Fibroblast of the aortic adventitia (primary cell): ENCODE data around the gene ABCC3. TPM values are rescaled to one million over a fixed set of nuclear protein-coding genes. Genes with fewer than 3 reads are reported as not detected.

Source experiments
- DNase-seq: peaks from one replicate; pipeline ENCODE4 v3.0.0-alpha.2; 2010; ENCODE audit warnings: low read depth
- H3K4me3 ChIP-seq: 2 replicates; pipeline ENCODE4 v1.5.1; 2011; ENCODE audit warnings: low read depth, mild to moderate bottlenecking, control low read depth, low read length, moderate library complexity
- CTCF ChIP-seq: IDR thresholded peaks from 2 replicates; pipeline ENCODE4 v1.5.1; 2011; ENCODE audit warnings: mild to moderate bottlenecking, low read length, control low read depth, inconsistent platforms; ENCODE audit not compliant: insufficient read depth
- total RNA-seq: library from RNA; depleted of rRNA; stranded (reverse); fragments of >200 nt; gene quantifications from 2 replicates; pipeline ENCODE4 v1.2.3, GENCODE V29; 2012; ENCODE audit warnings: low replicate concordance

ABCC3 gene
- total RNA-seq, 1 donor: 12.5 TPM

DNA sequence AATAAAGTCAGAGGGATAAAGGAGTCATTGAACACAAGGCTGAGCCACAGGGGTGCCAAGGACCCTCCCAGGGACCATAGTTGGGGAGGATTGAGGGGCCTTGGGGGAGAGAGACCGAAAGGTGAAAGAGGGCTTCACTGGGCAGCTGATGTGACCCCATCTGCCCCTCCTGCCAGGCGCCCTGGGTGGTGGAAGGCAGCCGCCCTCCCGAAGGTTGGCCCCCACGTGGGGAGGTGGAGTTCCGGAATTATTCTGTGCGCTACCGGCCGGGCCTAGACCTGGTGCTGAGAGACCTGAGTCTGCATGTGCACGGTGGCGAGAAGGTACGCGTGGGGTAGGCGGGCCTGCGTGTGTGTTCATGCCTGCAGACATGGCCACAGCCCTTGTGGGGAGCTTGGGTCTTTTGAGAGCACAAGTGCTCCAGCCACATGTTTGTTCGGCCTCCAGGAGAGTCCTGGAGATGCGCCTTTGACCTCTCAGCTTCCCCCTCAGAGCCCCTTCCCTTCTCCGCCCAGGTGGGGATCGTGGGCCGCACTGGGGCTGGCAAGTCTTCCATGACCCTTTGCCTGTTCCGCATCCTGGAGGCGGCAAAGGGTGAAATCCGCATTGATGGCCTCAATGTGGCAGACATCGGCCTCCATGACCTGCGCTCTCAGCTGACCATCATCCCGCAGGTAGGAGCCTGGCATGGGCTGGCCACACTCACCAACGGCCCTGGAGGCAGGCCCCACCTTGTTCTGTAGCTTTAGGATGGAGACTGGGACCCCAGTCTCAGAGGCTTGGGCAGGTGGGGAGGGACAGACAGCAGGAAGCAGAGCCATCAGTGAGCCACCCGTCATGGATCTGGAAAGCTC, 49.0 kb downstream of the ABCC3 start:
- DNase-seq: no peak
- no peak overlapping the region for H3K4me3 ChIP-seq
- no peak for TF ChIP-seq CTCF

GRCh38 chr17:50684288-50684611, 49.6 kb downstream of the ABCC3 start:
- no peak for TF ChIP-seq CTCF
- no peak overlapping the region for H3K4me3 ChIP-seq
- DNase-seq: no peak

DNA sequence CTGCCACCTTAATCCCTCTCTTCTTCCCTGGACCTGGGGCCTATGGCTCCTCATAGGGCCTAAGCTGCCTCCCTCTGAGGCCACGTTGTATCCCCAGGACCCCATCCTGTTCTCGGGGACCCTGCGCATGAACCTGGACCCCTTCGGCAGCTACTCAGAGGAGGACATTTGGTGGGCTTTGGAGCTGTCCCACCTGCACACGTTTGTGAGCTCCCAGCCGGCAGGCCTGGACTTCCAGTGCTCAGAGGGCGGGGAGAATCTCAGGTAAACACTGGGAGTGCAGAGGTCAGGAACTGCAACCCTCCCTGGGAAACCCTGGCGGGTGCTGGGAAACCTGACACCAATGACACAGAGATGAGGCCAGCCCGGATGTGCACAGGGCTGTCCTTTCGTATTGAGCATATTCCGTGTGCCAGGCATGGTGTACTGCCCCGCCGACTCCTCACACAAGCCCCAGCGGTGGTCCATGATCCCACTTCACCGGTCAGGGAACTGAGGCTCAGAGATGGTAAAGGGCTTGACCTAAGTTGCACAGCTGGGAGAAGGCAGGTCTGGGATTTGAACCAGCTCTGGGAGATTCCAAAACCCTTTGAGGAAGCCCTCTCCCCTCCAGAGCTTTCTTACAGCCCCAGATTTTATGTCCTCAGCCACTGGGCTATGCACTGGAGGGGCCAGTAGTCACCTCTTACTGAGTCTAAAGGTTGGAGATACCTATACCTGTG, 50.1 kb downstream of the ABCC3 start:
- DNase-seq: no peak
- no peak overlapping the region for H3K4me3 ChIP-seq
- TF ChIP-seq CTCF: no peak

DNA sequence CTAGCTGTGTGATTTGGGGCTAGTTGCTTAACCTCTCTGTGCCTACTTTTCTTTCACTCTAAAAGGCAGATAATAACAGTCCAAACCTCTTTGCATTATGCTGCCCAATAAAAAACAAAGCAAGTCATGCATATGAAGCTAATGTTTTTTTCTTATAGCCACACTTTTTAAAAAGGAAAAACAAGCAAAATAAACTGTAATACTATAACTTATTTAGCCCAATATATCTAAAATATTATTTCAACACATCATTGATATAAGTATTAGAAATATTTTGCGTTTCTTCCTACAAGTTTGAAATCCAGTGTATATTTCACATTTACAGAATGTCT, 50.6 kb downstream of the ABCC3 start:
- no peak for TF ChIP-seq CTCF
- no peak for DNase-seq

GRCh38 chr17:50685691-50686493, 51.2 kb downstream of the ABCC3 start:
- no peak for DNase-seq
- no peak for TF ChIP-seq CTCF
- no peak overlapping the region for H3K4me3 ChIP-seq

More for the DNA sequence above, 50.6 kb downstream of the ABCC3 start:
- no peak overlapping the region for H3K4me3 ChIP-seq

DNA sequence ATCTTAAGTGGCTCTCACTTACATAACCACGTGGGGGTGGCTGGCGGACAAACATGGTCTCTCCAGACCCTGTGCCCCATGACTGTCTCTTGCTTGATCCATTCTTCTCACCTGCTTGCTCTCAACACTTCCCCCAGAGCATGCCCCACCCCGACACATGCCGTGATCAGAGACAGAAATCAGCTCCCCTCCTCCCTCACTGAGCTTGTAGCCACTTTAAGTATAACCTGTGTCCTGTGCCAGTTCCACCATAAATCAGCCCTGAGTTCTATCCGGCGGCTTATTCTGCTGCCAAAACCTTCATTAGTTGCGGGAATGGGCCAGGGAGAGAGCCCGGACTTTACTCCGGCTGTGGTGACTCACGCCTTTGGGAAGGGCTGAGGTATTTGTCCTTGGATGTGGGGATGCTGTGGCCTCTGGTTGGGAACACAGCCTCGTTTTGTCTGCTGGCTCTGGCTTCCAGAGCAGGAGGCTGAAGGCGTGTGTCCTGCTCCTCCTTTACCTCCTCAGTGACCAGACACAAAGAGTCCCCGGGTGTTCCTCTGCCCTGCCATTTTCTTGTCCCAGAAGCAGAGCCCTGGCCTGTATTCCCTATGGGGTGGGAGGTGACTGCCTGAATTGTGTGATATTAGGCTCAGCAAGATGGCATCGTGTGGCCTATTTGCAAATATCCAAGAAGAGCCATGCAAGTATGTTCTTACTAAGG, 52.0 kb downstream of the ABCC3 start:
- no peak overlapping the region for H3K4me3 ChIP-seq
- no peak for TF ChIP-seq CTCF
- peak; percentile 93 for DNase-seq
